Uterus (tissue), 2 donors: ENCODE measurements around the gene STOX2.

ENCODE experiments used
- POLR2A ChIP-seq, 2 donors: fragments of 450-650 bp; IDR thresholded peaks; one replicate each; pipeline ENCODE4 v1.6.1; 2016; ENCODE audit warnings: antibody characterized with exemption in 2 of 2, mild to moderate bottlenecking in 1 of 2, moderate library complexity in 1 of 2
- TF ChIP-seq, protein P1 (sequence below), 4 experiments: fragments of 200-600 bp in 2 of 4; fragments of 450-650 bp in 2 of 4; sonication (generic) in 2 of 4; IDR thresholded peaks; one replicate each; pipeline ENCODE4 v1.5.1; 2016 to 2019; ENCODE audit warnings: antibody characterized with exemption in 4 of 4, mild to moderate bottlenecking in 2 of 4, moderate library complexity in 1 of 4

DNA sequence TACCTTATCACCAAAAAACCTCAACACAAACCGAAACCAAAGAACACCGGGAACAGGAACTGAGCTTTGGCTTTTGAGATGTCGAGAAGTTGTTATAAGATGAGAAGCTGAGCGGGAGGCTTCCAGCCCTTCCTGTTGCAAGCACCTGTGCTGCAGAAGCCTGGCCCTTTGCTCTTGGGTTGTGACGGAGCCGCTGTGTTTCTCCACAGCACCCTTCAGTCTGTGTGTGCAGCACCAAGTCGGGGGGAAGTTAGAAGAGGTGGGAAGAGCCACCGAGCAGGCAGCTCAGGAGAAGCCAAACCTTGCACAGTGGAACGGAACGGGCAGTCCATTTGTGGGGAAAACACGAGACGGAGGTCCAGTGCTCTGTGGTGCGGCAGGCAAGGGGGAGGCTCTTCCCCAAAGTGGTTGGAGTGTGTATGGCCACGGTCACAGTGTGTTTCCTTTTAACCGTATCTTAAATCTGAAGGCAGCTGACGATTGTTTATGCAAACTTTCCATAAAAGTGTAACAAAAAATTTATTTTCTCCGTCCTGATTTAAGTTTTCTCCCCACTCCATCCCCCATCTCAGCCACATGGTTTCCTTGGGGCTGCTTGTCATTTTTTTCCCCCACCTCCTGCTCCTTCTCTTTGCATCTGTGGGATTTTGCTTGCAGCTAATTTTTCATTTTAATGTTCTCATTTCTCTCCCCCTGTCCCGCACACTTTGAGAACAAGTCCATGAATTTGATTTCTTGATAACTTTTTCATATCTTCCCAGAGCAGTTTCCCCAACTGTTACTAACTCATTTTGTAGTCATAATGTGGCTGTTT is 123.7 kb downstream of the STOX2 start:
- no peak for TF ChIP-seq POLR2A (IDR thresholded peaks at IDR 0.05)
- TF ChIP-seq, protein P1, sequence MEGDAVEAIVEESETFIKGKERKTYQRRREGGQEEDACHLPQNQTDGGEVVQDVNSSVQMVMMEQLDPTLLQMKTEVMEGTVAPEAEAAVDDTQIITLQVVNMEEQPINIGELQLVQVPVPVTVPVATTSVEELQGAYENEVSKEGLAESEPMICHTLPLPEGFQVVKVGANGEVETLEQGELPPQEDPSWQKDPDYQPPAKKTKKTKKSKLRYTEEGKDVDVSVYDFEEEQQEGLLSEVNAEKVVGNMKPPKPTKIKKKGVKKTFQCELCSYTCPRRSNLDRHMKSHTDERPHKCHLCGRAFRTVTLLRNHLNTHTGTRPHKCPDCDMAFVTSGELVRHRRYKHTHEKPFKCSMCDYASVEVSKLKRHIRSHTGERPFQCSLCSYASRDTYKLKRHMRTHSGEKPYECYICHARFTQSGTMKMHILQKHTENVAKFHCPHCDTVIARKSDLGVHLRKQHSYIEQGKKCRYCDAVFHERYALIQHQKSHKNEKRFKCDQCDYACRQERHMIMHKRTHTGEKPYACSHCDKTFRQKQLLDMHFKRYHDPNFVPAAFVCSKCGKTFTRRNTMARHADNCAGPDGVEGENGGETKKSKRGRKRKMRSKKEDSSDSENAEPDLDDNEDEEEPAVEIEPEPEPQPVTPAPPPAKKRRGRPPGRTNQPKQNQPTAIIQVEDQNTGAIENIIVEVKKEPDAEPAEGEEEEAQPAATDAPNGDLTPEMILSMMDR (IDR thresholded peaks at IDR 0.05) = no peak
